HG03045 (cell line): Measurements from ENCODE around the gene POLG2.
"Not testable (repeated sequence)": the region's sequence is repeated elsewhere in the genome, so short reads cannot be mapped to it uniquely, and the experiment has no call there.

Experiments used
- ATAC-seq: cut with Tn5 transposase; IDR thresholded peaks from one replicate; pipeline ENCODE4 v1.9.1; 2021; ENCODE audit warnings: mild to moderate bottlenecking, moderate library complexity; ENCODE audit not compliant: unreplicated experiment

POLG2 gene

DNA sequence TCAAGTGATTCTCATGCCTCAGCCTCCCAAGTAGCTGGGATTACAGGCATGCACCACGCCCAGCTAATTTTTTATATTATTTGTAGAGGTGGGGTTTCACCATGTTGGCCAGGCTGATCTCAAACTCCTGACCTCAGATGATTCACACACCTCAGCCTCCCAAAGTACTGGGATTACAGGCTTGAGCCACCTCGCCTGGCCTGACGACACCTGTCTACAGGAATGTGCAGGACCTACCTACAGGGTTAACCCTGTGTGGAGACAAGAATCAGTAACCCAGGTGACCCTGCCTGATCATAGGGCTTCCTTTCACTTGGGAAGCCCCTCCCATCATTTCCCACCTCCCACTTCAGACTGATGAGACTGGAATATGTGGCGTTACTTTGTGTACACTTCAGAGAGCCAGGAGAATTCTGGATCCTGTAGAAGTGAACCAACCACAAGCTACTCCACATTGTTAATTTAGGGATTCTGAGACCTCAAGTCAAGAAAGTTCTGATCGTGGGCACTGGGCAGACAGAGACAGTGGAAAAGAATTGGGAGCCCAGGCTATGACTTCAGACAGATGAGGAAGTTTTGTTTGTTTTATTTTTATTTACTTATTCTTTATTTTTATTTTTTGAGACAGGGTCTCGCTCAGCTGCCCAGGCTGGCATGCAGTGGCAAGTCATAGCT is 53.6 kb downstream of the POLG2 start:
- ATAC-seq = no peak

DNA sequence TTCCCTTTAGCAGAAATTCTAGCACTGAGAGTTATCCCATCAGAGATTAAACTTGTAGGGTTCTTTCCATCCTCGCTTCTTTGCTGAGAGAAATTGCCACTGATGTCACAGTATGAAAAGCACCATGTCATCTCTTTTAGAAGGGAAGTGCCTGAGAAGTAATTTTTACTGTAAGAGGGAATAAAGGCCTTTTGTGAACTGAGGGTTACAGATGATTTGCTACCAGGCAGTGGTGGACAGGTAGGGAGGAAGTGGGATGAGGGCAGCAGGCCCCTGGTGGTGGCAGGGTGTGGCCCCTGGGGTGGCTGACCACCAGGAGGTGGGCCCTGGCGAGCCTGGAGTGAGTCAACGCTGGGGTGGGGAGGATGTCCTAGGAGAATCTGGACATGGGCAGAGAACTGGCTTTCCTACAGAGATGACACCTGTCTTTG is 54.3 kb downstream of the POLG2 start:
- ATAC-seq = no peak

DNA sequence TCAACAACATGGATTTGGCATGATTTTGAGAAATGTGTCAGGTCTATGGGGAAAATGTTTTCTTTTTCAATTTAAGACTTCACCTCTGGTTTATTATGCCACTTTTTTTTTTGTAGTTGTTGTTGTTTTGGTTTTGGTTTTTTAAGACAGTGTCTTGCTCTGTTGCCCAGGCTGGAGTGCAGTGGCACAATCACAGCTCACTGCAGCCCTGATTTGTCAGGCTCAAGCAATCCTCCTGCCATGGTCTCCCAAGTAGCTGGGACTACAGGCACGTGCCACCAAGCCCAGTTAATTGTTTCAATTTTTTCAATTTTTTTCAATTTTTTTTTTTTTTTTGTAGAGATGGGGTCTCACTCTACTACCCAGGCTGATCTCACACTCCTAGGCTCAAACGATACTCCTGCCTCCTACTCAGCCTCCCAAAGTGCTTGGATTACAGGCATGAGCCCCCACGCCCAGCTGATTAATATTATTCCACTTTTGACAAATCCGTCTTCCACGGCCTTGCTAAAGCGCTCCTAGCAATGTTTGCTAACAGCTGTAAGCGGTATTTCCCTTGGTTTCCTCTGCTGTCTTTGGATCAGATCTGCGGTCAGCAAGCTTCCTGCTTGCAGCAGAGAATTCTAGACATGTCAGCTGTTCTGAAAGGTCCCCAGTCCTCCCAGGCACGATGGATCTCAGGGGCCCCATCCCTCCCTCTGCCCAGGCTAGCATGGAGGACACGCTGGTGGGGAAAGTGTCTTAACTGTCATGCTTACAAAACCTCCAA is 54.9 kb downstream of the POLG2 start:
- ATAC-seq = no peak

DNA sequence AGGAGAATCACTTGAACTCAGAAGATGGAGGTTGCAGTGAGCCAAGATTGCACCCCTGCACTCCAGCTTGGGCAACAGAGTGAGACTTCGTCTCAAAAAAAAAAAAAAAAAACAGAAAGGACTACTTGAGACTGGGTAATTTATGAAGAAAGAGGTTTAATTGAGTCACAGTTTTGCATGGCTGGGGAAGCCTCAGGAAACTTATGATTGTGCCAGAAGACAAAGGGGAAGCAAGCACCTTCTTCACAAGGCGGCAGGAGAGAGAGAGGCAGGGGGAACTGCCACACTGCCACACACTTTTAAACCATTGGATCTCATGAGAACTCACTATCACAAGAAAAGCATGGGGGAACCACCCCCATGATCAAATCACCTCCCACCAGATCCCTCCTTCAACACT is 56.9 kb downstream of the POLG2 start:
- ATAC-seq = no peak

DNA sequence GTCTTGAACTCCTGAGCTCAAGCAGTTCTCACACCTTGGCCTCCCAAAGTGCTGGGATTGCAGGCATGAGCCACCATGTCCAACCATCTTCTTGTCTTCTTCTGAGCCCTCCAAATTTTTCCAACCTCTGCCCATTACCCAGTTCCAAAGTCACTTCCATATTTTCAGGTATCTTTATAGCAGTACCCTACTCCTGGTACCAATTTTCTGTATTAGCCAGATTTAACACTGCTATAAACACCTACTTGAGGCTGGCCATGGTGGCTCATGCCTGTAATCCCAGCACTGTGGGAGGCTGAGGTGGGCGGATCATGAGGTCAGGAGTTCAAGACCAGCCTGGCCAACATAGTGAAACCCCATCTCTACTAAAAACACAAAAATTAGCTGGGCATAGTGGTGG is 57.3 kb downstream of the POLG2 start:
- not testable (repeated sequence) for ATAC-seq

DNA sequence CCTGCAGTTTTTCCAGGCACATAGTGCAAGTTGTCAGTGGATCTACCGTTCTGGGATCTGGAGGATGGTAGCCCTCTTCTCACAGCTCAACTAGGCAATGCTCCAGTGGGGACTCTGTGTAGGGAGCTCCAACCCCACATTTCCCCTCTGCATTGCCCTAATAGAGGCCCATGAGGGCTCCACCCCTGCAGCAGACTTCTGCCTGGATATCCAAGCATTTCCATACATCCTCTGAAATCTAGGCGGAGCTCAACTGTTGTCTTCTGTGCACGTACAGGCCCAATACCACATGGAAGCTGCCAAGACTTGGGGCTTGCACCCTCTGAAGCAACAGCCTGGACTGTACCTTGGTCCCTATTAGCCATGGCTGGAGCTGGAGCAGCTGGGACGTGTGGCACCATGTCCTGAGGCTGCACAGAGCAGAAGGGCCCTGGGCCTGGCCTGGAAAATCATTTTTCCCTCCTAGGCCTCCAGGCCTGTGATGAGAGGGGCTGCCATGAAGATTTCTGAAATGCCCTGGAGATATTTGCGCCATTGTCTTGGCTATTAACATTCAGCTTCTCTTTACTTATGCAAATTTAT is 58.8 kb downstream of the POLG2 start:
- ATAC-seq = no peak

DNA sequence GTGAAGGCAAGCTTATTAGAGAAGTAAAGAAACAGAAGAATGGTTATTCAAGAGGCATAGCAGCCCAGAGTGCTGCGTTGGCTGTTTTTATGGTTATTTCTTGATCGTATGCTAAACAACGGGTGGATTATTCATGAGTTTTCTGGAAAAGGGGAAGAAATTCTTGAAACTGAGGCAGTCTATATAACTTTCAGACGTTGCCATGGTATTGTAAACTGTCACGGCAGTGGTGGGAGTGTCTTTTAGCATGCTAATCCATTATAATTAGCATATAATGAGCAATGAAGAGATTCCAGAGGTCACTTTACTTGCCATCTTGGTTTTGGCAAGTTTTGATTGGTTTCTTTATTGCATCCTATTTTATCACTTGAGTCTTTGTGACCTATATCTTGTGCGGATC is 65.3 kb downstream of the POLG2 start:
- no peak for ATAC-seq

DNA sequence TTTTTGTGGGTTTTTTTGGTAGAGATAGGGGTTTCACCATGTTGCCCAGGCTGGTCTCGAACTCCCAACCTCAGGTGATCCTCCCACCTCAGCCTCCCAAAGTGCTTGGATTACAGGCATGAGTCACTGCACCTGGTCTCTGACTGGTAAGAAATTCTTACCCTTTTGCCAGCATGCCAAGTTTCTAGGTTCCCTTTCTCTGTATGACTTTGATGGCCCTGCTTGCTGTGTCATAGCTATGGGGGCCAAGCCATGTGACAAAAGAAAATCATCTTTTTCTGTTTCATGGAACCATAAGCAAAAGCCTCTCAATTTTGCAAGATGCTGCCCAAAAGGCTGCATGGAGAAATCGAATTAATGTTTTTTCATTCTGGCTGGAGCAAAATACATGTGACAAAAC is 66.8 kb downstream of the POLG2 start:
- ATAC-seq = not testable (repeated sequence)

DNA sequence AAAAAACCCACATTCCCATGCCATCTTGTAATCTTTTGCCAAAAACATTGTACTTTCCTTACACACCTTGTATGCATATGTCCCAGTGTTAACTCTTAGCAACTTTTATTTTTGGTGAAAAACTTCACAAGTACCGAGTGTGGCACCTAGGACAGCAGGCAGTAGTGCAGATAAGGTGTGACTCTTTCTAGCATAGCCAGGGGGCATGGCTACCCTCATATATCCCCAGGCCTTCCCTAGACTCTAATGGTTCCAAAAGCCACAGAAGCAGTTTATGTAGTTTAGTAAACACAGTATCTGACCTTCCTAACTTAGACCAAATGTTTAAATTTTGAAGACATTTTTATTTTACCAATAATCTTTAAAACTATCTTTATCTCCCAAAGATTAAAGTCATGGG is 68.4 kb downstream of the POLG2 start:
- no peak for ATAC-seq
